OCI-LY7 (cell line): ENCODE data around the gene COX20.

Experiments
- CTCF ChIP-seq: fragments of 200-600 bp; sonication (generic); conservative IDR thresholded peaks from 2 replicates; pipeline ENCODE4 v1.5.1; 2014; ENCODE audit warnings: mild to moderate bottlenecking, antibody characterized with exemption, low read length, moderate library complexity, mixed read lengths
- EZH2phosphoT487 ChIP-seq: fragments of 200-600 bp; sonication (generic); IDR thresholded peaks from 2 replicates; pipeline ENCODE4 v1.6.1; 2018; ENCODE audit warnings: low read depth, borderline replicate concordance, mild to moderate bottlenecking, mixed run types, antibody characterized with exemption, low read length, moderate library complexity, mixed read lengths

GRCh38 chr1:244792188-244792850 lies 43.1 kb upstream of the COX20 start:
- TF ChIP-seq CTCF = no peak
- TF ChIP-seq EZH2phosphoT487 = no peak
